ENCODE results near the gene LRRC8B. TPM values are rescaled to one million over a fixed set of nuclear protein-coding genes. Genes with fewer than 3 reads are reported as not detected.
"Not testable (repeated sequence)": the region's sequence is repeated elsewhere in the genome, so short reads cannot be mapped to it uniquely, and the experiment has no call there.

The LRRC8B gene
- total RNA-seq, 1 donor: 1.4 TPM

GRCh38 chr1:89539128-89539527 lies 14.5 kb downstream of the LRRC8B start:
- H3K4me2 ChIP-seq (ENCODE audit: insufficient read depth, low read length): no peak overlapping the region
- TF ChIP-seq, protein P1, sequence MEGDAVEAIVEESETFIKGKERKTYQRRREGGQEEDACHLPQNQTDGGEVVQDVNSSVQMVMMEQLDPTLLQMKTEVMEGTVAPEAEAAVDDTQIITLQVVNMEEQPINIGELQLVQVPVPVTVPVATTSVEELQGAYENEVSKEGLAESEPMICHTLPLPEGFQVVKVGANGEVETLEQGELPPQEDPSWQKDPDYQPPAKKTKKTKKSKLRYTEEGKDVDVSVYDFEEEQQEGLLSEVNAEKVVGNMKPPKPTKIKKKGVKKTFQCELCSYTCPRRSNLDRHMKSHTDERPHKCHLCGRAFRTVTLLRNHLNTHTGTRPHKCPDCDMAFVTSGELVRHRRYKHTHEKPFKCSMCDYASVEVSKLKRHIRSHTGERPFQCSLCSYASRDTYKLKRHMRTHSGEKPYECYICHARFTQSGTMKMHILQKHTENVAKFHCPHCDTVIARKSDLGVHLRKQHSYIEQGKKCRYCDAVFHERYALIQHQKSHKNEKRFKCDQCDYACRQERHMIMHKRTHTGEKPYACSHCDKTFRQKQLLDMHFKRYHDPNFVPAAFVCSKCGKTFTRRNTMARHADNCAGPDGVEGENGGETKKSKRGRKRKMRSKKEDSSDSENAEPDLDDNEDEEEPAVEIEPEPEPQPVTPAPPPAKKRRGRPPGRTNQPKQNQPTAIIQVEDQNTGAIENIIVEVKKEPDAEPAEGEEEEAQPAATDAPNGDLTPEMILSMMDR (IDR thresholded peaks at IDR 0.05; ENCODE audit: extremely low read depth, low read depth, low read length): no peak

GRCh38 chr1:89540406-89540970 lies 15.9 kb downstream of the LRRC8B start:
- DNase-seq (ENCODE audit: insufficient read length, low spot score, missing footprints): no peak
- H3K4me1 ChIP-seq (ENCODE audit: insufficient read depth, low read length): no peaks in the 10 kb centered on the region
- H3K79me2 ChIP-seq (ENCODE audit: insufficient read depth, low read length): no peaks in the 10 kb centered on the region
- no peaks in the 10 kb centered on the region for H3K9me3 ChIP-seq (ENCODE audit: low read depth, low read length)
- H3K4me3 ChIP-seq (ENCODE audit: insufficient read depth, low read length): no peak overlapping the region
- H3K36me3 ChIP-seq (ENCODE audit: insufficient read depth, low read length): no peaks in the 10 kb centered on the region
- TF ChIP-seq, protein P1 (IDR thresholded peaks at IDR 0.05; ENCODE audit: extremely low read depth, low read depth, low read length): no peak
- H4K20me1 ChIP-seq (ENCODE audit: insufficient read depth, low read length): peaks cover 2% of the 10 kb centered on the region
- no peaks in the 10 kb centered on the region for H3K27me3 ChIP-seq (ENCODE audit: insufficient read depth, low read length)
- H3K4me2 ChIP-seq (ENCODE audit: insufficient read depth, low read length): no peak overlapping the region
- no peak overlapping the region for H2AFZ ChIP-seq (ENCODE audit: low read length)
- H3K27ac ChIP-seq (ENCODE audit: low read depth, low read length): no peak overlapping the region

More at GRCh38 chr1:89539128-89539527, 14.5 kb downstream of the LRRC8B start:
- Histone ChIP-seq H3K27ac (ENCODE audit: low read depth, low read length) (no peak overlapping the region), H3K9me3 (ENCODE audit: low read depth, low read length) (no peaks in the 10 kb centered on the region), H3K79me2 (ENCODE audit: insufficient read depth, low read length) (no peaks in the 10 kb centered on the region), H4K20me1 (ENCODE audit: insufficient read depth, low read length) (peaks cover 2% of the 10 kb centered on the region), H3K4me1 (ENCODE audit: insufficient read depth, low read length) (no peaks in the 10 kb centered on the region), H3K36me3 (ENCODE audit: insufficient read depth, low read length) (no peaks in the 10 kb centered on the region), H3K4me3 (ENCODE audit: insufficient read depth, low read length) (no peak overlapping the region), H3K27me3 (ENCODE audit: insufficient read depth, low read length) (no peaks in the 10 kb centered on the region), H2AFZ (ENCODE audit: low read length) (no peak overlapping the region)
- DNase-seq (ENCODE audit: insufficient read length, low spot score, missing footprints): no peak

- no peaks in the 10 kb centered on the region for H3K36me3 ChIP-seq (ENCODE audit: insufficient read depth, low read length)
- H3K4me2 ChIP-seq (ENCODE audit: insufficient read depth, low read length): no peak overlapping the region
- H2AFZ ChIP-seq (ENCODE audit: low read length): no peak overlapping the region
- H3K27me3 ChIP-seq (ENCODE audit: insufficient read depth, low read length): no peaks in the 10 kb centered on the region
- H4K20me1 ChIP-seq (ENCODE audit: insufficient read depth, low read length): no peaks in the 10 kb centered on the region
- H3K4me3 ChIP-seq (ENCODE audit: insufficient read depth, low read length): no peak overlapping the region
- TF ChIP-seq, protein P1 (IDR thresholded peaks at IDR 0.05; ENCODE audit: extremely low read depth, low read depth, low read length): no peak
- H3K4me1 ChIP-seq (ENCODE audit: insufficient read depth, low read length): peaks cover 12% of the 10 kb centered on the region
- H3K27ac ChIP-seq (ENCODE audit: low read depth, low read length): no peak overlapping the region
- H3K9me3 ChIP-seq (ENCODE audit: low read depth, low read length): no peaks in the 10 kb centered on the region
- H3K79me2 ChIP-seq (ENCODE audit: insufficient read depth, low read length): no peaks in the 10 kb centered on the region
- DNase-seq (ENCODE audit: insufficient read length, low spot score, missing footprints): no peak
Measured at GRCh38 chr1:89542345-89542744, 17.7 kb downstream of the LRRC8B start.

DNA sequence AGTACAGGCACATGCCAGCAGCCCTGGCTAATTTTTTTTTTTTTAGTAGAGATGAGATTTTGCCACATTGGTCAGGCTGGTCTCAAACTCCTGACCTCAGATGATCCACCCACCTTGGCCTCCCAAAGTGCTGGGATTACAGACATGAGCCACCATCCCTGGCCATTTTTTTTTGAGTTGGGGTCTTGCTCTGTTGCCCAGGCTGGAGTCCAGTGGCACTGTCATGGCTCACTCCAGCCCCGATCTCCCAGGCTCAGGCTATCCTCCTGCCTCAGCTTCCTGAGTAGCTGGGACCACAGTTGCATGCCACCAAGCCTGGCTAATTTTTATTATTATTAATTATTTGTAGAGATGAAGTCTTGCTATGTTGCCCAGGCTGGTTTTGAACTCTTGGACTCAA lies 19.0 kb downstream of the LRRC8B start:
- H4K20me1 ChIP-seq (ENCODE audit: insufficient read depth, low read length); H3K9me3 ChIP-seq (ENCODE audit: low read depth, low read length); H3K4me2 ChIP-seq (ENCODE audit: insufficient read depth, low read length); H3K36me3 ChIP-seq (ENCODE audit: insufficient read depth, low read length); H3K27ac ChIP-seq (ENCODE audit: low read depth, low read length); H3K79me2 ChIP-seq (ENCODE audit: insufficient read depth, low read length); H2AFZ ChIP-seq (ENCODE audit: low read length); H3K4me3 ChIP-seq (ENCODE audit: insufficient read depth, low read length); H3K27me3 ChIP-seq (ENCODE audit: insufficient read depth, low read length); DNase-seq (ENCODE audit: insufficient read length, low spot score, missing footprints): not testable (repeated sequence)
- H3K4me1 ChIP-seq (ENCODE audit: insufficient read depth, low read length): peaks cover 19% of the 10 kb centered on the region
